Measurements from ENCODE around the gene ATP8A2. TPM values are rescaled to one million over a fixed set of nuclear protein-coding genes. Genes with fewer than 3 reads are reported as not detected.

Gene ATP8A2
- total and polyA plus RNA-seq, 10 of the 15 experiments (the other 5 are each of a cell fraction or from before 2014, with no cell fraction given): 0.01 to 0.04 (median 0.04) TPM; not detected in 7

GRCh38 chr13:25847635-25848626 lies 476.2 kb downstream of the ATP8A2 start:
- BruUV-seq (replicated peaks): no TSS peak
- Histone ChIP-seq H3K9ac (ENCODE audit: control insufficient read depth, insufficient read depth, low read length) (no peak overlapping the region), H3K36me3 (ENCODE audit: control insufficient read depth in 2 of 2, insufficient read depth in 2 of 2, low read length in 1 of 2) (no peaks in the 10 kb centered on the region), H3K79me2 (ENCODE audit: control insufficient read depth, insufficient read depth, low read length) (no peaks in the 10 kb centered on the region), H3K4me3 (no peak overlapping the region), H3K27me3 (replicated peaks in 1 of 2; ENCODE audit: control insufficient read depth in 2 of 2, insufficient read depth in 2 of 2, low read length in 1 of 2) (no peaks in the 10 kb centered on the region), H3K9me3 (replicated peaks; ENCODE audit: control insufficient read depth, insufficient read depth, low read length) (no peaks in the 10 kb centered on the region; the same call in 2 of the 3 replicates), H3K27ac (ENCODE audit: control insufficient read depth, insufficient read depth) (no peak overlapping the region), H3K4me1 (ENCODE audit: control insufficient read depth, insufficient read depth, low read length) (peaks cover 13% of the 10 kb centered on the region), H3K4me2 (ENCODE audit: control insufficient read depth, insufficient read depth) (0 out of 2 replicates have a peak overlapping the region, but pooled peaks have one; percentile 5), H2AFZ (ENCODE audit: control insufficient read depth, low read depth, low read length) (no peak overlapping the region), H4K20me1 (ENCODE audit: control insufficient read depth, insufficient read depth) (no peaks in the 10 kb centered on the region)
- WGBS (ENCODE audit: insufficient coverage, insufficient replicate concordance, low lambda C conversion rate, missing lambda C conversion rate): 55% methylated on average over 11 of the region's 11 CpGs
- DNase-seq (ENCODE audit: low read depth, low spot score) (no peak), FAIRE-seq (no peak), ATAC-seq (peak; percentile 71)
- ChIA-PET POLR2A (no interaction called here), SMC1A (ENCODE audit: uncharacterized antibody, unreplicated experiment) (no interaction called here), CTCF (no interaction called here), RAD21 (ENCODE audit: unreplicated experiment) (no interaction called here)
- intact Hi-C loops (cut with micrococcal nuclease; ENCODE audit: unreplicated experiment) (no loop called here), in situ Hi-C loops (cut with MboI) (no loop called here)
- TF ChIP-seq KAT2A (conservative IDR thresholded peaks at IDR 0.05; ENCODE audit: control insufficient read depth, low read depth, low read length) (no peak), BHLHE40 (IDR thresholded peaks at IDR 0.05; ENCODE audit: borderline replicate concordance in 1 of 2, low read depth in 2 of 2, low read length in 1 of 2) (0 out of 4 replicates have a peak, but pooled peaks of 1 of the 2 experiments have one; percentile 6), BMI1 (IDR thresholded peaks at IDR 0.05; ENCODE audit: borderline replicate concordance) (no peak)

Measured in GM12878 (cell line).